Retinal pigment epithelial cell (primary cell): ENCODE measurements around the gene HES6.

ENCODE experiments used
- DNase-seq: peaks from one replicate; pipeline ENCODE4 v3.0.0-alpha.2; 2010; ENCODE audit warnings: low read depth
- H3K4me3 ChIP-seq: 2 replicates; pipeline ENCODE4 v1.5.1; 2011; ENCODE audit warnings: mild to moderate bottlenecking, low read length, control low read depth, moderate library complexity
- TF ChIP-seq, protein P1 (sequence below): conservative IDR thresholded peaks from 2 replicates; pipeline ENCODE4 v1.5.1; 2011; ENCODE audit warnings: low read depth, low read length, control low read depth, inconsistent platforms

HES6 gene

DNA sequence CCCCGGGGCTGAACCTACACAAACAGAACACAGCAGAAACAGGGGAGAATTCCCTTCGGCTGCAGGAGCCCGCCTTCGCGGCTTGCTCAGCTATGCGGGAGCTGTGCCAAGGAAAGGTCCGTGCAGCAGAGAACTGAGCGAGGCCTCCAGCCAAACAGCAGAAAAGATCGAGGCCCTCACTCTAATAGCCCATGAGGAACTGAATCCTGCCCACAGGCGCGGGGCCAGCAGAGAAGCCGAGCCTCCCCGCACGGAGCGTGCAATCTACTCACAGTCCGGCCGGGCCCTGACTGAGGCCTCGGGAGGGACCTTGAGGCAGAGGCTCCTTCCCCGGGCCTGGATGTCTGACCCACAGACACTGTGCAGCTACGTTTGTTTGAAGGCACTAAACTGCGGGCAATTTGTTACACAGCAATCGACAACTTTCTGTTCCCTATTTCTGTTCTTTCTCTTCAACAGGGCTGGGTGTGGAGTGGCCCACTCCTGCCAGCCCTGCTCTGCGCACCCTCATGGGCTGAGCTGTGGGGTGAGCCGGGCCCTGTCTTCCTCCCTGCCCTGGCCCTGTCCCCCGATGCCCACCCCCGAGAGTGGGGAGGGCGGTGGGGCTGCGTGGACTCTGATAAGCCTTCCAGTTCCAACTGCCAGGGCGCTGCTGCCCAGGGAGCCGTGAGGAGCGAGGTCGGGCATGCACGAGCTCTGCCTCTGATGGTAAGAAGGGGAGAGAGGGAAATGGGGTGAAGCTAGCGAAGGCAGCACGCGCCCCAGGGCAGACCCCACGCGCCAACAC, 13.7 kb downstream of the HES6 start:
- no peak overlapping the region for H3K4me3 ChIP-seq
- TF ChIP-seq, protein P1, sequence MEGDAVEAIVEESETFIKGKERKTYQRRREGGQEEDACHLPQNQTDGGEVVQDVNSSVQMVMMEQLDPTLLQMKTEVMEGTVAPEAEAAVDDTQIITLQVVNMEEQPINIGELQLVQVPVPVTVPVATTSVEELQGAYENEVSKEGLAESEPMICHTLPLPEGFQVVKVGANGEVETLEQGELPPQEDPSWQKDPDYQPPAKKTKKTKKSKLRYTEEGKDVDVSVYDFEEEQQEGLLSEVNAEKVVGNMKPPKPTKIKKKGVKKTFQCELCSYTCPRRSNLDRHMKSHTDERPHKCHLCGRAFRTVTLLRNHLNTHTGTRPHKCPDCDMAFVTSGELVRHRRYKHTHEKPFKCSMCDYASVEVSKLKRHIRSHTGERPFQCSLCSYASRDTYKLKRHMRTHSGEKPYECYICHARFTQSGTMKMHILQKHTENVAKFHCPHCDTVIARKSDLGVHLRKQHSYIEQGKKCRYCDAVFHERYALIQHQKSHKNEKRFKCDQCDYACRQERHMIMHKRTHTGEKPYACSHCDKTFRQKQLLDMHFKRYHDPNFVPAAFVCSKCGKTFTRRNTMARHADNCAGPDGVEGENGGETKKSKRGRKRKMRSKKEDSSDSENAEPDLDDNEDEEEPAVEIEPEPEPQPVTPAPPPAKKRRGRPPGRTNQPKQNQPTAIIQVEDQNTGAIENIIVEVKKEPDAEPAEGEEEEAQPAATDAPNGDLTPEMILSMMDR, result no peak
- no peak for DNase-seq

- no peak for DNase-seq
- no peak overlapping the region for H3K4me3 ChIP-seq
- TF ChIP-seq, protein P1, result no peak
These were observed 14.7 kb downstream of the HES6 start for GRCh38 chr2:238225121-238225520.

- no peak for DNase-seq
- TF ChIP-seq, protein P1, result no peak
- no peak overlapping the region for H3K4me3 ChIP-seq
These were observed 15.3 kb downstream of the HES6 start for GRCh38 chr2:238224356-238225035.

DNA sequence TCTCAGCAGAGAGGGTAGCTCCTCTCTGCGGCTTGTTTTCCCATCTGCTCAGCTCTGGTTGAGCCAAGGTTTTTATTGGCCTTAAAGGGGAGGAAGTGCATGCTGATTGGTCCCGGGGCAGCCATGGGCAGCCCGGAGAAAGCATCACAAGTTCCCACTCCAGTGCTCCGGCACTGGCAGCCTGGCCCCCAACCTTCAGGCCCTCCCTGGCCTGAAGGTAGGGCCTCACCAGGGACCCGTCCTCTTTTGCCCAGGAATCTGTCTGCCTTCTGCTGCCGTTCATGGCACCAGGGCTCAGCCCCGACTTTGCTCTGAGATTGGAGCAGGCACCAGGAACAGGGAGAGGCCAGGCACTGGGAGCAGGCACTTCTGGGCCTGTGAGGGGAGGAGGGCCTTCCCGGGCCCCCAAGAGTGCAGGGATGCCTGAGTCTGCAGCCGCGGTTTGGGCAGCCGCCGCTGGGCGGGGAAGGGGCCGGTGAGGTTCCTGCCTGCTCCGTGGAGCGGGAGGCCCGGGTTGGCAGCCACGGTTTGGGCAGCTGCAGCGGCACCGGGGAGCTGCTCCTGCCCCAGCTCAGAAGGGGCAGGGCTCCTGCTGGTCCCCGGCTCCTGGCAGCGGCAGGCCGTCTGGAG, 18.8 kb downstream of the HES6 start:
- H3K4me3 ChIP-seq, result no peak overlapping the region
- TF ChIP-seq, protein P1, result no peak
- DNase-seq, result no peak

DNA sequence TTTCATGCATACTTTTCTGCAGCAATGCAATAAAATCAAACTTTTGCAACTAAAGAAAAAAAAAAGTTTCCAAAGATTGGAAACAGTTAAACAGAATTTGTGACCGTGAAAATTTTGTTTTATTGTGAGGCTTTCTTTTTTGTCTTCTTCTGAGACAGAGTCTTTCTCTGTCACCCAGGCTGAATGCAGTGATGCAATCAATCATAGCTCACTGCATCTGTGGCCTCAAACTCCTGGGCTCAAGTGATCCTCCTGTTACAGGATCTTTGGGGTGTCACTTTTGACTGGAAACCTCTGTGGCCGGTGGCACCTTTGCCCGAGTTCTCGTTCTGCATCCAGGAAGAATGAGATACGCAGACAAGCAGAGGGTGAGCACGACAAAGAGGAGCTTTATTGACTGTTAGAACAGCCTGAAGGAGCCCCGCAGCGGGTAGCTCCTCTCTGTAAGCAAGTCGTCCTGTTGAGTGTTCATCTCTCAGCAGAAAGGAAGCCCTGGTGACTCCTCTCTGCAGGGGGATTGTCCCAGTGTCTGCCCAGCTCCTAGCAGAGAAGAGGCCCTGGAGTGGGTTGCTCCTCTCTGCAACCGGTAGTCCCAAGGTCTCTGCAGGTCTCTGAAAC, 19.5 kb downstream of the HES6 start:
- TF ChIP-seq, protein P1, result no peak
- no peak overlapping the region for H3K4me3 ChIP-seq

GRCh38 chr2:238216651-238217184, 23.1 kb downstream of the HES6 start:
- no peak overlapping the region for H3K4me3 ChIP-seq
- TF ChIP-seq, protein P1, result no peak

More for the DNA sequence above, 19.5 kb downstream of the HES6 start:
- no peak for DNase-seq

More at GRCh38 chr2:238216651-238217184, 23.1 kb downstream of the HES6 start:
- no peak for DNase-seq
